ENCODE results near the gene ARHGAP29. TPM values are rescaled to one million over a fixed set of nuclear protein-coding genes. Genes with fewer than 3 reads are reported as not detected.

Gene ARHGAP29
- total RNA-seq, 1 experiment from 2014 or later, result 1.8 TPM

GRCh38 chr1:94207695-94208094, 29.7 kb downstream of the ARHGAP29 start:
- intact Hi-C loops (cut with micrococcal nuclease; ENCODE audit: unreplicated experiment), result loop anchor here (2.0 kb wide), 1 partner anchor 71 kb away; no protein-coding TSS in a partner anchor
- no peaks in the 10 kb centered on the region for H3K4me1 ChIP-seq (ENCODE audit: insufficient read depth, low read length, poor library complexity, severe bottlenecking)
- H3K27me3 ChIP-seq (replicated peaks; ENCODE audit: insufficient read depth, low read depth, low read length, poor library complexity), result peaks cover 5% of the 10 kb centered on the region
- no peak for TF ChIP-seq CTCF (conservative IDR thresholded peaks at IDR 0.05; ENCODE audit: low read depth, low read length)
- no peak for TF ChIP-seq EZH2 (IDR thresholded peaks at IDR 0.05; ENCODE audit: borderline replicate concordance, low read depth, low read length, poor library complexity, severe bottlenecking)
- DNase-seq (ENCODE audit: low spot score), result no peak
- peaks cover 7% of the 10 kb centered on the region for H3K9me3 ChIP-seq (ENCODE audit: low read depth, low read length, poor library complexity, severe bottlenecking)
- ChIA-PET CTCF (no interaction called here), POLR2A (ENCODE audit: low non-redundant PET) (no interaction called here)
- BruUV-seq (replicated peaks), result no TSS peak
- H3K36me3 ChIP-seq (ENCODE audit: insufficient read depth, low read length, poor library complexity, severe bottlenecking), result no peaks in the 10 kb centered on the region
- no peak overlapping the region for H3K4me3 ChIP-seq (ENCODE audit: low read depth, low read length, poor library complexity, severe bottlenecking)
- H3K27ac ChIP-seq (ENCODE audit: low read depth, low read length, poor library complexity, severe bottlenecking), result no peak overlapping the region

- Histone ChIP-seq H3K27ac (ENCODE audit: low read depth, low read length, poor library complexity, severe bottlenecking) (no peak overlapping the region), H3K9me3 (ENCODE audit: low read depth, low read length, poor library complexity, severe bottlenecking) (peaks cover 7% of the 10 kb centered on the region), H3K4me3 (ENCODE audit: low read depth, low read length, poor library complexity, severe bottlenecking) (no peak overlapping the region), H3K27me3 (replicated peaks; ENCODE audit: insufficient read depth, low read depth, low read length, poor library complexity) (peaks cover 6% of the 10 kb centered on the region), H3K4me1 (ENCODE audit: insufficient read depth, low read length, poor library complexity, severe bottlenecking) (no peaks in the 10 kb centered on the region), H3K36me3 (ENCODE audit: insufficient read depth, low read length, poor library complexity, severe bottlenecking) (no peaks in the 10 kb centered on the region)
- intact Hi-C loops (cut with micrococcal nuclease; ENCODE audit: unreplicated experiment), result loop anchor here (2.0 kb wide), 1 partner anchor 69 kb away; no protein-coding TSS in a partner anchor
- no TSS peak for BruUV-seq (replicated peaks)
- TF ChIP-seq CTCF (conservative IDR thresholded peaks at IDR 0.05; ENCODE audit: low read depth, low read length) (no peak), EZH2 (IDR thresholded peaks at IDR 0.05; ENCODE audit: borderline replicate concordance, low read depth, low read length, poor library complexity, severe bottlenecking) (no peak)
- ChIA-PET CTCF (no interaction called here), POLR2A (ENCODE audit: low non-redundant PET) (no interaction called here)
- no peak for DNase-seq (ENCODE audit: low spot score)
These were observed 31.7 kb downstream of the ARHGAP29 start for GRCh38 chr1:94205639-94206038.

GRCh38 chr1:94202241-94202640, 35.1 kb downstream of the ARHGAP29 start:
- DNase-seq (ENCODE audit: low spot score), result no peak
- no peaks in the 10 kb centered on the region for H3K4me1 ChIP-seq (ENCODE audit: insufficient read depth, low read length, poor library complexity, severe bottlenecking)
- H3K27me3 ChIP-seq (replicated peaks; ENCODE audit: insufficient read depth, low read depth, low read length, poor library complexity), result peaks cover 13% of the 10 kb centered on the region
- POLR2A ChIA-PET (ENCODE audit: low non-redundant PET), result no interaction called here
- H3K27ac ChIP-seq (ENCODE audit: low read depth, low read length, poor library complexity, severe bottlenecking), result no peak overlapping the region
- CTCF ChIA-PET, result no interaction called here
- H3K4me3 ChIP-seq (ENCODE audit: low read depth, low read length, poor library complexity, severe bottlenecking), result no peak overlapping the region
- TF ChIP-seq EZH2 (IDR thresholded peaks at IDR 0.05; ENCODE audit: borderline replicate concordance, low read depth, low read length, poor library complexity, severe bottlenecking), result no peak
- TF ChIP-seq CTCF (conservative IDR thresholded peaks at IDR 0.05; ENCODE audit: low read depth, low read length), result no peak
- no TSS peak for BruUV-seq (replicated peaks)
- H3K9me3 ChIP-seq (ENCODE audit: low read depth, low read length, poor library complexity, severe bottlenecking), result no peaks in the 10 kb centered on the region
- no peaks in the 10 kb centered on the region for H3K36me3 ChIP-seq (ENCODE audit: insufficient read depth, low read length, poor library complexity, severe bottlenecking)
- intact Hi-C loops (cut with micrococcal nuclease; ENCODE audit: unreplicated experiment), result no loop called here

Measured in A673 (cell line).